ENCODE data around the gene SKP1. TPM values are rescaled to one million over a fixed set of nuclear protein-coding genes. Genes with fewer than 3 reads are reported as not detected.

Gene SKP1
- total RNA-seq, 1 donor from 2014 or later = 233 TPM

DNA sequence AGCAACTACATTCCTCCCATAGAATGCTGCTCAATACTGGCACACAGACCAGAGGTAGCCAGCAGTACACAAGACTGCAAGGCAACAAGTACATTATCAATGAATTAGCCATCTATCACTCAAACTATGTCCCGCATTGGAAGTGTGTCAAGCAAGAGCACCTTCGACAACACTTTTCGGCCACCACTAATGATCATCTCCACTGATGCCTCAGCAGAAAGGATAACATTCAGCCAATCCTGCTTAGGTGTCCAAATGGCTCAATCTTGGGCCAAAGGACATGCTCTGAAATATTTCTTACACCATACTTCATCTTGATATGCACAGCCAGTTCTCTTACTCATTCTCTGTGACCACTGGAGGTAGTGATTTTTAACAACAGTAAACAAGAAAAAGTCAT is 25.0 kb downstream of the SKP1 start:
- TF ChIP-seq, protein P1, sequence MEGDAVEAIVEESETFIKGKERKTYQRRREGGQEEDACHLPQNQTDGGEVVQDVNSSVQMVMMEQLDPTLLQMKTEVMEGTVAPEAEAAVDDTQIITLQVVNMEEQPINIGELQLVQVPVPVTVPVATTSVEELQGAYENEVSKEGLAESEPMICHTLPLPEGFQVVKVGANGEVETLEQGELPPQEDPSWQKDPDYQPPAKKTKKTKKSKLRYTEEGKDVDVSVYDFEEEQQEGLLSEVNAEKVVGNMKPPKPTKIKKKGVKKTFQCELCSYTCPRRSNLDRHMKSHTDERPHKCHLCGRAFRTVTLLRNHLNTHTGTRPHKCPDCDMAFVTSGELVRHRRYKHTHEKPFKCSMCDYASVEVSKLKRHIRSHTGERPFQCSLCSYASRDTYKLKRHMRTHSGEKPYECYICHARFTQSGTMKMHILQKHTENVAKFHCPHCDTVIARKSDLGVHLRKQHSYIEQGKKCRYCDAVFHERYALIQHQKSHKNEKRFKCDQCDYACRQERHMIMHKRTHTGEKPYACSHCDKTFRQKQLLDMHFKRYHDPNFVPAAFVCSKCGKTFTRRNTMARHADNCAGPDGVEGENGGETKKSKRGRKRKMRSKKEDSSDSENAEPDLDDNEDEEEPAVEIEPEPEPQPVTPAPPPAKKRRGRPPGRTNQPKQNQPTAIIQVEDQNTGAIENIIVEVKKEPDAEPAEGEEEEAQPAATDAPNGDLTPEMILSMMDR (IDR thresholded peaks at IDR 0.05; ENCODE audit: insufficient read depth, low read length, poor library complexity, severe bottlenecking) = no peak
- Histone ChIP-seq H3K27me3 (ENCODE audit: control insufficient read depth, insufficient read depth, low read length) (no peaks in the 10 kb centered on the region), H3K36me3 (ENCODE audit: control insufficient read depth, insufficient read depth, low read length) (no peaks in the 10 kb centered on the region), H3K4me3 (ENCODE audit: low read depth, low read length) (no peak overlapping the region)
- no peak for DNase-seq (ENCODE audit: low read depth)

- Histone ChIP-seq H3K27me3 (ENCODE audit: control insufficient read depth, insufficient read depth, low read length) (no peaks in the 10 kb centered on the region), H3K4me3 (ENCODE audit: low read depth, low read length) (no peak overlapping the region), H3K36me3 (ENCODE audit: control insufficient read depth, insufficient read depth, low read length) (no peaks in the 10 kb centered on the region)
- TF ChIP-seq, protein P1 (IDR thresholded peaks at IDR 0.05; ENCODE audit: insufficient read depth, low read length, poor library complexity, severe bottlenecking) = no peak
- DNase-seq (ENCODE audit: low read depth) = no peak
Measured at GRCh38 chr5:134149571-134150303, 27.0 kb downstream of the SKP1 start.

GRCh38 chr5:134148986-134149539 is 27.7 kb downstream of the SKP1 start:
- TF ChIP-seq, protein P1 (IDR thresholded peaks at IDR 0.05; ENCODE audit: insufficient read depth, low read length, poor library complexity, severe bottlenecking) = no peak
- no peak overlapping the region for H3K4me3 ChIP-seq (ENCODE audit: low read depth, low read length)
- no peaks in the 10 kb centered on the region for H3K27me3 ChIP-seq (ENCODE audit: control insufficient read depth, insufficient read depth, low read length)
- no peaks in the 10 kb centered on the region for H3K36me3 ChIP-seq (ENCODE audit: control insufficient read depth, insufficient read depth, low read length)
- DNase-seq (ENCODE audit: low read depth) = no peak

DNA sequence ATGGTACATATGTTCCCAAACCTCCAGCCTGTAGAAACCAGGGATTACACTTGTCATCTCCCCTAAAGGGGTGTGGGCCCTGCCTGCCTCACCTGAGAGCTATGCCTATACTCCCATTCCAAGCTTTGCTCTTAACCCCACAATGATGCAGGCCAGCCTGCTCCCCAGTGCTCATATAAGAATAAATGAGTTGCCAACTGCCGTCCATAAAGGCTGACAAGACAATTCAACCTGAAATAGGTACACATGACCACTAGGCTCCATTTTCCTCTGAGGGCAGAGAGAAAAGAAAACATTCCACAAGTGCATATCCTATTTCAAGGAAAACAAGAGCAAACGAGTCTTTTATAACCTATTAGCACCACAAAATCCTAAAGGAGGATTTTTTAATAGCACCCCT is 28.4 kb downstream of the SKP1 start:
- DNase-seq (ENCODE audit: low read depth) = no peak
- H3K36me3 ChIP-seq (ENCODE audit: control insufficient read depth, insufficient read depth, low read length) = peaks cover 1% of the 10 kb centered on the region

GRCh38 chr5:134146651-134147518 is 29.9 kb downstream of the SKP1 start:
- TF ChIP-seq, protein P1 (IDR thresholded peaks at IDR 0.05; ENCODE audit: insufficient read depth, low read length, poor library complexity, severe bottlenecking) = no peak
- Histone ChIP-seq H3K36me3 (ENCODE audit: control insufficient read depth, insufficient read depth, low read length) (peaks cover 3% of the 10 kb centered on the region), H3K27me3 (ENCODE audit: control insufficient read depth, insufficient read depth, low read length) (no peaks in the 10 kb centered on the region), H3K4me3 (ENCODE audit: low read depth, low read length) (no peak overlapping the region)
- no peak for DNase-seq (ENCODE audit: low read depth)

More for the DNA sequence above, 28.4 kb downstream of the SKP1 start:
- H3K4me3 ChIP-seq (ENCODE audit: low read depth, low read length) = no peak overlapping the region
- TF ChIP-seq, protein P1 (IDR thresholded peaks at IDR 0.05; ENCODE audit: insufficient read depth, low read length, poor library complexity, severe bottlenecking) = no peak
- H3K27me3 ChIP-seq (ENCODE audit: control insufficient read depth, insufficient read depth, low read length) = no peaks in the 10 kb centered on the region
